Endodermal cell (in vitro differentiated cells): ENCODE results near the gene CASP2. TPM values are rescaled to one million over a fixed set of nuclear protein-coding genes. Genes with fewer than 3 reads are reported as not detected.

Experiments used
- DNase-seq: peaks from one replicate; pipeline ENCODE4 v3.0.0-alpha.2; 2017
- H3K27ac ChIP-seq: 2 replicates; pipeline ENCODE4 v1.5.1; 2013; ENCODE audit warnings: mild to moderate bottlenecking, low read depth, low read length, moderate library complexity
- H3K27me3 ChIP-seq: 2 replicates; pipeline ENCODE4 v1.6.1; 2013; ENCODE audit warnings: mild to moderate bottlenecking, low read length, moderate library complexity; ENCODE audit not compliant: insufficient read depth, control insufficient read depth, poor library complexity, severe bottlenecking
- H3K36me3 ChIP-seq: 2 replicates; pipeline ENCODE4 v1.7.0; 2013; ENCODE audit warnings: mild to moderate bottlenecking, low read length, moderate library complexity; ENCODE audit not compliant: control insufficient read depth, insufficient read depth
- H3K4me1 ChIP-seq: one replicate; pipeline ENCODE4 v1.7.0; 2013; ENCODE audit warnings: low read length; ENCODE audit not compliant: control insufficient read depth, insufficient read depth
- H3K4me3 ChIP-seq: 2 replicates; pipeline ENCODE4 v1.5.1; 2013; ENCODE audit warnings: mild to moderate bottlenecking, low read length, moderate library complexity
- H3K9ac ChIP-seq: 2 replicates; pipeline ENCODE4 v1.6.1; 2013; ENCODE audit warnings: mild to moderate bottlenecking, low read length, moderate library complexity; ENCODE audit not compliant: poor library complexity, severe bottlenecking; ENCODE audit errors: extremely low read depth
- H3K9me3 ChIP-seq: 2 replicates; pipeline ENCODE4 v1.6.1; 2013; ENCODE audit warnings: mild to moderate bottlenecking, low read length, moderate library complexity; ENCODE audit not compliant: control insufficient read depth
- H3K27ac Mint-ChIP-seq: 2 replicates; pipeline ENCODE4 v1.8.0; 2020; ENCODE audit warnings: mixed read lengths
- H3K27me3 Mint-ChIP-seq: 2 replicates; pipeline ENCODE4 v1.8.0; 2021; ENCODE audit warnings: mild to moderate bottlenecking, mixed read lengths; ENCODE audit not compliant: insufficient read depth
- H3K36me3 Mint-ChIP-seq: 2 replicates; pipeline ENCODE4 v1.8.0; 2020; ENCODE audit warnings: low read depth, mixed read lengths
- H3K4me1 Mint-ChIP-seq: 2 replicates; pipeline ENCODE4 v1.8.0; 2020; ENCODE audit warnings: mixed read lengths
- H3K4me3 Mint-ChIP-seq: 2 replicates; pipeline ENCODE4 v1.8.0; 2020; ENCODE audit warnings: mild to moderate bottlenecking, moderate library complexity, mixed read lengths
- H3K9me3 Mint-ChIP-seq: 2 replicates; pipeline ENCODE4 v1.8.0; 2020; ENCODE audit warnings: mild to moderate bottlenecking, mixed read lengths
- WGBS, 2 experiments: methylation state at CpG; one replicate each; pipeline versions ENCODE4 v1.1.5 to v1.1.7; 2013; ENCODE audit warnings: missing lambda C conversion rate in 2 of 2, mixed read lengths in 1 of 2; ENCODE audit not compliant: insufficient coverage in 1 of 2, insufficient read length in 1 of 2; 5-methylcytosine and 5-hydroxymethylcytosine counted together
- total RNA-seq, 2 donors: library from RNA; stranded (reverse); fragmentation: NEBNext Ultra II Directional in 1 of 2; extraction: Animal tissue kit (Norgen Biotek cat#: 25700) in 1 of 2; gene quantifications; 2 replicates in 1 of 2; 3 replicates in 1 of 2; pipeline ENCODE4 v1.2.1, GENCODE V29; 2021
- TF ChIP-seq, protein P1 (sequence below): fragments of 200-600 bp; sonication (generic); conservative IDR thresholded peaks from 2 replicates; pipeline ENCODE4 v1.5.0; 2021; ENCODE audit warnings: antibody characterized with exemption, mild to moderate bottlenecking

The CASP2 gene
- total RNA-seq, 2 donors from 2014 or later = 47.9 to 48.3 TPM

DNA sequence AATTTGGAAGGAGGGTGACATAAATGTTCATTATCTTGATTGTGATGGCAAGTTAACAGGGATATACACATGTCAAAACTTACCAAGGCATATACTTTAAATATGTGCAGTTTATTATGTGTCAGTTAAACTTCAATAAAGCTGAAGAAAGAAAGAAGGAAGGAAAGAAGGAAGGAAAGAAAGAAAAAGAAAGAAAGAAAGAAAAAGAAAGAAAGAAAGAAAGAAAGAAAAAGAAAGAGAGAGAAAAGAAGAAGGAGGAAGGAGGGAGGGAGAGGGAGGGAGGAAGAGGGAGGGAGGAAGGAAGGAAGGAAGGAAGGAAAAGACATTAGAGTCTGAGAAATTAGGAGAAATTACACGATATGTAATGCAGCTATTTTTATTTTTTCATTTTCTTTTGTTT is 40.8 kb upstream of the CASP2 start:
- Histone ChIP-seq H3K4me3 (no peak overlapping the region), H3K9ac (no peak overlapping the region), H3K36me3 (no peaks in the 10 kb centered on the region), H3K9me3 (no peaks in the 10 kb centered on the region), H3K4me1 (no peaks in the 10 kb centered on the region), H3K27ac (no peak overlapping the region), H3K27me3 (no peaks in the 10 kb centered on the region)
- Mint-ChIP-seq H3K4me3 (no peak overlapping the region), H3K27ac (no peak overlapping the region), H3K27me3 (peaks cover 13% of the 10 kb centered on the region), H3K4me1 (no peaks in the 10 kb centered on the region), H3K9me3 (no peaks in the 10 kb centered on the region), H3K36me3 (no peaks in the 10 kb centered on the region)
- no peak for DNase-seq
- TF ChIP-seq, protein P1, sequence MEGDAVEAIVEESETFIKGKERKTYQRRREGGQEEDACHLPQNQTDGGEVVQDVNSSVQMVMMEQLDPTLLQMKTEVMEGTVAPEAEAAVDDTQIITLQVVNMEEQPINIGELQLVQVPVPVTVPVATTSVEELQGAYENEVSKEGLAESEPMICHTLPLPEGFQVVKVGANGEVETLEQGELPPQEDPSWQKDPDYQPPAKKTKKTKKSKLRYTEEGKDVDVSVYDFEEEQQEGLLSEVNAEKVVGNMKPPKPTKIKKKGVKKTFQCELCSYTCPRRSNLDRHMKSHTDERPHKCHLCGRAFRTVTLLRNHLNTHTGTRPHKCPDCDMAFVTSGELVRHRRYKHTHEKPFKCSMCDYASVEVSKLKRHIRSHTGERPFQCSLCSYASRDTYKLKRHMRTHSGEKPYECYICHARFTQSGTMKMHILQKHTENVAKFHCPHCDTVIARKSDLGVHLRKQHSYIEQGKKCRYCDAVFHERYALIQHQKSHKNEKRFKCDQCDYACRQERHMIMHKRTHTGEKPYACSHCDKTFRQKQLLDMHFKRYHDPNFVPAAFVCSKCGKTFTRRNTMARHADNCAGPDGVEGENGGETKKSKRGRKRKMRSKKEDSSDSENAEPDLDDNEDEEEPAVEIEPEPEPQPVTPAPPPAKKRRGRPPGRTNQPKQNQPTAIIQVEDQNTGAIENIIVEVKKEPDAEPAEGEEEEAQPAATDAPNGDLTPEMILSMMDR = no peak
- no CpG with 5 or more reads among the region's 1 CpG for WGBS, 2 experiments

DNA sequence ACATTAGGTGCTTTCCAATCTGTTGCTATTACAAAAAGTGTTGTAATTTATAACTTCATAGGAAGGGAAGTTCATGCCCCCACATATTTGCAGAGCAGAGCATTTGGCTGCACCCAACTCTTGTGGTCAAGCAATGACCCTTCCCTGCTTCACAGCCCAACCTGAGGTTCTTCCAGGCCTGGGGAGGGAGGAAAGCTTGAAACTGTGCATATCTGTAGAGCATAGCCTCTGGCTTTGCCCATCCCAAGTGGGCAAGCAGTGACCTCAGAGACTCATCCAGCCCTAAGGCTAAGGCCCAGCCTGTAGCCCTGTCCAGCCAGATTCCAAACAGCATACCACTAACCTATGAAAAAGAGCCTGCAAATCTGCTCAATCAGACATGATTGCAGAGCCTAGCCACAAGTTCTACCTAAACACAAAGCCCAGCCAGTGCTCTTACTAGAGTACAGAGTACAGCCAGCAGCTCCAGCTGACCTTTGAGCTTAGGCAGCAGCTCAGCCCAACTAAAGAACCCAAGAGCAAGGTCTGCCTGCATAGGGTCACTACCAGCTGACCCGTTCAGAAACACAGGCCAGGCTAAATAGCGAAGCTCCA is 39.3 kb upstream of the CASP2 start:
- H3K9ac ChIP-seq = no peak overlapping the region
- H3K27ac ChIP-seq = no peak overlapping the region
- H3K4me1 ChIP-seq = no peaks in the 10 kb centered on the region
- no peaks in the 10 kb centered on the region for H3K27me3 ChIP-seq
- no peaks in the 10 kb centered on the region for H3K36me3 ChIP-seq
- H3K4me3 ChIP-seq = no peak overlapping the region
- H3K27ac Mint-ChIP-seq = no peak overlapping the region
- peaks cover 7% of the 10 kb centered on the region for H3K9me3 Mint-ChIP-seq
- H3K36me3 Mint-ChIP-seq = no peaks in the 10 kb centered on the region
- WGBS, 2 experiments = 83% methylated on average over 2 of the region's 2 CpGs; no CpG with 5 or more reads in 1 of the 2 experiments
- peaks cover 13% of the 10 kb centered on the region for H3K27me3 Mint-ChIP-seq
- peaks cover 7% of the 10 kb centered on the region for H3K9me3 ChIP-seq
- TF ChIP-seq, protein P1 = no peak
- no peak overlapping the region for H3K4me3 Mint-ChIP-seq
- DNase-seq = no peak
- H3K4me1 Mint-ChIP-seq = no peaks in the 10 kb centered on the region

DNA sequence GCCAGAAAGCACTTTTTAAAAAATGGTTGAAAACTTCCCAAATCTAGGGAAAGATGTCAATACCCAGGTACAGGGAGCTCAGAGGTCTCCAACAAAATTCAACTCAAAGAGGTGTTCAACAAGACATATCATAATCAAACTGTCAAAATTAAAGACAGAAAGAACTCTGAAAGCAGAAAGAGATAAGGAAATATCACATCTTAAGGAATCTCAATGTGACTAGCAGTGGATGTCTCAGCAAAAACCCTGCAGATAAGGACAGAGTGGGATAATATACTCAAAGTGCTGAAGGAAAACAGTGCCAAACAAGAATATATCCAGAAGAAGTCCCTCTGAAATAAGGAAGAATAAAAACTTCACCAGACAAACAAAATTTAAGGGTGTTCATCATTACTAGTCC is 38.0 kb upstream of the CASP2 start:
- H3K9me3 ChIP-seq = peaks cover 11% of the 10 kb centered on the region
- Mint-ChIP-seq H3K4me1 (no peaks in the 10 kb centered on the region), H3K36me3 (no peaks in the 10 kb centered on the region), H3K27ac (no peak overlapping the region), H3K27me3 (peaks cover 12% of the 10 kb centered on the region), H3K9me3 (peaks cover 12% of the 10 kb centered on the region), H3K4me3 (no peak overlapping the region)
- H3K4me3 ChIP-seq = no peak overlapping the region
- no peaks in the 10 kb centered on the region for H3K4me1 ChIP-seq
- H3K36me3 ChIP-seq = no peaks in the 10 kb centered on the region
- H3K27me3 ChIP-seq = no peaks in the 10 kb centered on the region
- TF ChIP-seq, protein P1 = no peak
- no peak overlapping the region for H3K27ac ChIP-seq
- DNase-seq = no peak
- H3K9ac ChIP-seq = no peak overlapping the region
